Activated CD4-positive, alpha-beta T cell treated with anti-CD3 and anti-CD28 coated beads, Interleukin-2, Interleukin-6, amounts not matched to agents 100 ng/mL and 50 ng/mL, durations not matched to agents 16 hours and 8 hours (primary cell): ENCODE results near the gene AFMID.
"Not testable (repeated sequence)": the region's sequence is repeated elsewhere in the genome, so short reads cannot be mapped to it uniquely, and the experiment has no call there.

Experiments used
- DNase-seq: peaks from one replicate; pipeline ENCODE4 v3.0.0-alpha.2; 2020

The AFMID gene

GRCh38 chr17:78240012-78240655 is 53.0 kb downstream of the AFMID start:
- no peak for DNase-seq

GRCh38 chr17:78240839-78241238 is 53.7 kb downstream of the AFMID start:
- DNase-seq, result no peak

GRCh38 chr17:78241277-78242023 is 54.3 kb downstream of the AFMID start:
- no peak for DNase-seq

- no peak for DNase-seq
These were observed 55.0 kb downstream of the AFMID start for GRCh38 chr17:78242024-78242742.

GRCh38 chr17:78247304-78247703 is 60.1 kb downstream of the AFMID start:
- DNase-seq, result no peak

- DNase-seq, result no peak
These were observed 61.1 kb downstream of the AFMID start for GRCh38 chr17:78248051-78248914.

GRCh38 chr17:78249074-78249817 is 62.1 kb downstream of the AFMID start:
- DNase-seq, result no peak

- no peak for DNase-seq
These were observed 63.0 kb downstream of the AFMID start for GRCh38 chr17:78249818-78250806.

- peak; percentile 94 for DNase-seq
These were observed 64.0 kb downstream of the AFMID start for GRCh38 chr17:78250891-78251772.

- no peak for DNase-seq
These were observed 64.6 kb downstream of the AFMID start for GRCh38 chr17:78251773-78252103.

- DNase-seq, result peak; percentile 33
These were observed 65.0 kb downstream of the AFMID start for GRCh38 chr17:78252111-78252634.

GRCh38 chr17:78252701-78253635 is 65.8 kb downstream of the AFMID start:
- no peak for DNase-seq

GRCh38 chr17:78253636-78253945 is 66.4 kb downstream of the AFMID start:
- not testable (repeated sequence) for DNase-seq

- DNase-seq, result peak; percentile 90
These were observed 66.9 kb downstream of the AFMID start for GRCh38 chr17:78253946-78254672.

GRCh38 chr17:78255029-78255656 is 68.0 kb downstream of the AFMID start:
- DNase-seq, result no peak

- no peak for DNase-seq
These were observed 69.0 kb downstream of the AFMID start for GRCh38 chr17:78255953-78256706.
